NOMO-1 (cell line): Measurements from ENCODE around the gene AP2B1.

Experiments used
- DNase-seq, 2 experiments: peaks; one replicate each; lab custom pipeline; 2025; ENCODE audit not compliant: unreplicated experiment in 2 of 2; lab: John Stamatoyannopoulos, UW

The AP2B1 gene

DNA sequence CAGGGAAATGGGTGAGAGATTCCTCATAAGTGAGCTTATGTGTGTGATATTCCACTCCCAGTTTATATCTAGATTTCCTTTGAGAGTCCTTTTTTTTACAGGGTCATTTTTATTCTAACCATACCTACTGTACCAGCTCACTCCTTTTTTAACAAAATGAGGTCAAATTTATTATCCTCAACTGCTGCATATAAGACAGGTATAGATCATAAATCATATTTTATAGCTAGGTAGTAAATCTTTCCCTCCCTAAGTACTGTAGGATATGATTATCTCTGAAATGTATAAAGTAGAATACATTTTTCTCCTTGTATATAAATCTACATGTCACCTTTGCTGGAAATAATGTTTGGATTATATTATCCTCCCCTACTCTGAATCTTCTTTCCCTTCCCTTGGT, 31.5 kb downstream of the AP2B1 start:
- no peak for DNase-seq

DNA sequence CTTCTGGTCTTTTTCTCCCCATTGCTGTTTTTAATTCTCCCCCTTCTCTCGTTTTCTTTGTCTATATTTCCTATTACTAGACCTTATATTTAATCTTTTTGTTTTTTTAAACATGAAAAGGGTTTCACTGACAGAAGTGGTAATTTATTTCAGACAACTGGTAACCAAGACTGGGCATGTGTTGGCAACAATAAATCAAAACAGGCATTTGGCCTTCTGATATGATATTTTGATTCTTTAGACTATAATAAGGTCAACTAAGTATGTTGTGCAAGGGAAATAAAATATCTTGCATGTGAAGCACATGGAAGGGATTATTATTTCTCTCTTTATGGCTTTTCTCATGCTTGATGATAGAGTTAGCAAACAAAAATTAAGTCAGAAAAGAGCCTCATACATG, 34.6 kb downstream of the AP2B1 start:
- no peak for DNase-seq

DNA sequence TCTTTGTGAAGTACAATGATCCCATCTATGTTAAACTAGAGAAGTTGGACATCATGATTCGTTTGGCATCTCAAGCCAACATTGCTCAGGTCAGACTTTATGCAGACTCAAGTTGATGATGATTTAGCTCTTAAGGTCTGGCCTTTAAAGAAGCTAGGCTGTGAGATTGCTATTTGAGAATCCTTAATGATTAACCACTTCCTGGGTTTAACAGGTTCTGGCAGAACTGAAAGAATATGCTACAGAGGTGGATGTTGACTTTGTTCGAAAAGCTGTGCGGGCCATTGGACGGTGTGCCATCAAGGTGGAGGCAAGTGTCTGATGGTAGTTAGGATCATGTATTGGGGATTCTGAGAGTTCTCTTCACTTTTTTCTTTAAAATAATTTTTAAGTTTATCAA, 40.3 kb downstream of the AP2B1 start:
- no peak for DNase-seq

DNA sequence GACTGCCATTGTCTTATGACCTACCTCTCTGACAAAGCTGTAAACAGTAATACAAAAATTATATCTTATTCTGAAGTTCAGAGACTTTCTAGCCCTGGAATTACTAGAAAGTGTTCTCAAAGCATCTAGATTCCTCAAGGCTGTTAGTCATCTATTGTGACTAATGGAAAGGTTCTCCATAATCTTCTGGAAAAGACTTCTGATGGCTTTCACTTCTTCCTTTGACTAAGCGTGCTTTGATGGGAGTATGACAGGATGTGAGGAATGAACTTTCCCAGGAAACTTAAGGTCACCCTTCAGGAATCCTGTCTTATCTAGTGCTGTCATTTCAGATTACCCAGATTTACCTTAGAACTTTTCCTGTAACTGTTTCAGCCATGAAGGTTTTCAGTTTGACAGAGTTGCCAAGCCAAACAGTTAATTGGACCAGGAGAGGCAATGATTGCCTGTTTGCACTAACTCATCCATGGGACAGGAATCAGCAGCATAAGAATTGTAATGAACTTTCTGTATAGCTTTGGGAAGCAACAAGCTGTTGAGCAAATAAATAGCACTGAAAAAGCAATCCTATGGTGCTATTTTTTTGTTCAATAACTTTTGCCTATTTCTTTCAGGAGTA, 43.5 kb downstream of the AP2B1 start:
- no peak for DNase-seq

DNA sequence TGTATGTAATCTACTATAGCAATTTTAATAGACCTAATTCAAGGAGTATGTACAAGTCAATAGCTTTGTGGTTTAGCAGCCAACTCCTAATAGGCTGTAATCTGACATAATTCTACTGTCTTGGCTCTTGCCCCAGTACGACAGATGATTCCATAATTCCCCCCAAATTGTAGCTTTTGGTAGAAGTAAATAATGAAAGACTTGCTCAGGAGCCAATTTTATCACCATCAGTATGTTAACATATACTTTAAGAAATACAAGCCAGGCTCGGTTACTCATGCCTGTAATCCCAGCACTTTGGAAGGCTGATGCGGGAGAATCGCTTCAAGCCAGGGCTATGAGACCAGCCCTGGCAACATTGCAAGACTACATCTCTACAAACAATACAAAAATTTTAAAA, 53.9 kb downstream of the AP2B1 start:
- no peak for DNase-seq

DNA sequence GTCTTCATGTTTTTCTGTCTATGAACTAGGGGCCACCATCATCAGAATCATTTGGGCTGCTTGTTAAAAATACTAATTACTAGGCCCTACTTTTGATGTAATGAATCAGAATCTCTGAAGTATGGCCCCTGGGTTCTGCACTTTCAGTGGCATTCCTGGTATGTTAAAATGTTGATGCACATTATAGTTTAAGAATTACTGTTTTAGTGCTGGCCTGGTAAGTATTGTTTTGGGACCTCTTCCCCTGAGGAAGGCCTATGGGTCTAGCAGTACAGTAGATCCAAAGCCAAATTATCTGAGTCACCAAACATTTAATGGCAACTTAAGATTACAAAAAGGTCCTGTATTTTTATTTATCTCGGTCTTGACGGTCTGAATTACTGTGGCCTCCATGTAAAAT, 58.8 kb downstream of the AP2B1 start:
- no peak for DNase-seq

DNA sequence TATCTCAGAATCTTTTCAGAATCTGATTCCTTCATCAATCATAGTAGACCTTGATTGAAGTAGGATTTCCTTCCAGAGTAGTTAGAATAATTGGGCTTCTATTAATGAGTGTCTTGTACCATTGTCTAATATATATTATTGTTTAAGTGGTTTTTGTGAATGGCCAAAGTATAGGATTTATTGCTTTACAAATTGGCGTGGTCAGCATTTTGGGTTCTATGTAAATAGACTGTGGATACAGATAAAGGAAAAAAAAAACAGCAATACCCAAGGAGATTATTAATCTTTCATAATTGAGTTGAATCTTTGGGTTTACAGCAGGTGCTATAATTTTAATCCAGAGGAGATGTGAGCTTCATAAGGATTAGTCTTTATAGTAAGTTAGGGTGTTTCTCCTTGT, 64.3 kb downstream of the AP2B1 start:
- no peak for DNase-seq

DNA sequence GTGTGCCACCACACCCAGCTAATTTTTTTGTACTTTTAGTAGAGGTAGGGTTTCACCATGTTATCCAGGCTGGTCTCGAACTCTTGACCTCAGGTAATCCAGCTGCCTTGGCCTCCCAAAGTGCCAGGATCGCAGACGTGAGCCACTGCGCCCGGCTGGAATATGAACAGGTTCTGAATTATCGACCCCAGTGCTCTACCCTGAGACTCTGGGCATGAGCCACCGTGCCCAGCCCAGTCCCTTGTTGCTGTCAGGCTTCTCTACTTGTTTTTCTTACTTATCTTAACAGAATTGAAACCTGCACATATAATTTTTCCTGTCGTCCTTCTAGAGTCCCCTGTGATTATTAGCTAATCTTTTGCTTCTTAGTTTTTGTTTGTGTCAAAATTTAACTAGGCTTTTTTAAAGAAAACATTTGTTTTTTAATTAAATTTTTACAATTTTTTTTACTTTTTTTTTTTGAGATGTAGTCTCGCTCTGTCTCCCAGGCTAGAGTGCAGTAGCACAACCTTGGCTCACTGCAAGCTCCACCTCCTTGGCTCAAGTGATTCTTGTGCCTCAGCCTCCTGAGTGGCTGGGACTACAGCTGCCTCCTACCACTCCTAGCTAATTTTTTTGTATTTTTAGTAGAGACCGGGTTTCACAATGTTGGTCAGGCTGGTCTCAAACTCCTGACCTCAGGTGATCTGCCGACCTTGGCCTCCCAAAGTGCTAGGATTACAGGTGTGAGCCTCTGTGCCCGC, 66.7 kb downstream of the AP2B1 start:
- no peak for DNase-seq

DNA sequence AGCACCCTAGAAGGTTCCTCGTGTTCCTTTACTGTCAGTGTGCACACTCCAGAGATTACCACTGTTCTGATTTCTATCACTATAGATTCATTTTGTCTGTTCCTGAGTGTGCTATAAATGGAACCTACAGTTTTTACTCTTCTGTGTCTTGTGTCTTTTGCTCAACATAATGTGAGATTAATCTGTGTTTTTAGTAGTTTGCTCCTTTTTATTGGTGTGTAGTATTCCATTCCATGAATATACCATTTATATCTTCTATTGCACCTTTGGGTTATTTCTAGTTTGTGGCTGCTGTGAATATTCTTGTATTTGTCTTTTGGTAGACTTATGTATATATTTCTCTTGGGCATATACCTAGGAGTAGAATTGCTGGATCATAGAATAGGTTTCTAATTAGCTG, 68.2 kb downstream of the AP2B1 start:
- no peak for DNase-seq

DNA sequence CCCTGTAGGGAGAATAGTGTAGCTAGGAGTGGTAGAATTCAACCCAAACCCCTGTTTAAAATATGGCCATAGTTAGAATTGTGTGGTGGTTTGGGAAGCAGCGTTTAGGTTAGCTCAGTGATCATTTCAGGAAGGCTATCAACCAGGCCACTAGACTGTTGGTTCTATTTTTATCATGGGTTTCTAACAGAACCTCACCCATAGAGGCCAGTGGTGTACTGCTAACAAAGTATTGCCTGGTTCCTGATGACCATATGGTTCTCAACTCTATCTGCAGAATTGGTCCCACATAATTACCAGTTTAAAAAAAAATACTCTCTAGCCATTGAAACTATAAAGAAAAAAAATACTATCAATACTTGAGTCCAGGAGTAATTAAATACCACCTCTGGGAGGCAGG, 73.8 kb downstream of the AP2B1 start:
- DNase-seq = no peak

DNA sequence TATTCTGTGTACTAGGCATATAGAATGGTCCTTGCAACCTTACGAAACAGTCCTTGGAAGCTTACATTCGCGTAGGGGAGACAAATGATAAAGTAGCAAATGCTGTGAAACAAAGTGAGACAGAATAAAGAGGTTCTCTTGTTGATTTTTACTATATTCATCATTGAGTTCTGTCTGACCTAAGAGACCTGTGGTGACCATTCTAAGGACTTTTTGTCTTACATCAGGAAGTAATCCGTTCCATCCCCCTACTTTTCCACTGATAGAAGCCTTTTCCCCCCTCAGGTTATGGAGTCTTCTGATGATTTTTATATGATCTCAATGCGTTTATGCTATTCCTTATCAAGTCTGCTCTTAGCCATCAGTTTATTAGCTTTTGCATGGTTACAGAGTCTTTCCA, 77.6 kb downstream of the AP2B1 start:
- DNase-seq = no peak

DNA sequence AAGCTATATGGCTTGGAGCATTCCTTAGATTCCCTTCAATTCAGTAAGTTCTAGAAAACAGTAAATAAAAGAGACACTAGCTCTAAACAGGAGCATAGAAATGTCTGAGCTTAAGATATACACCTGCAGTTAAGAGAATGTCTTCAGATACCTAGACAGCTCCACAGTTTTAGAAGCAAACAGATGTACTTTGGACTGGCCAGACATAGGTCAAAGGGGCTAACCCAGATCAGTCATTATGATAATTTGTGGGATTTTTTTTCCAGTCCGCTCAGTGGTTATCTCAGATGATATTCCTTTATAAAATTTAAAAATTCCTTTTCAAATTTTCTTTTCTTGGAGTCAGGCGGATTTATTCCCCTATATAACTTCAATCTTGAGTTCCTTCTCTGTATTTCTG, 78.5 kb downstream of the AP2B1 start:
- DNase-seq = no peak

DNA sequence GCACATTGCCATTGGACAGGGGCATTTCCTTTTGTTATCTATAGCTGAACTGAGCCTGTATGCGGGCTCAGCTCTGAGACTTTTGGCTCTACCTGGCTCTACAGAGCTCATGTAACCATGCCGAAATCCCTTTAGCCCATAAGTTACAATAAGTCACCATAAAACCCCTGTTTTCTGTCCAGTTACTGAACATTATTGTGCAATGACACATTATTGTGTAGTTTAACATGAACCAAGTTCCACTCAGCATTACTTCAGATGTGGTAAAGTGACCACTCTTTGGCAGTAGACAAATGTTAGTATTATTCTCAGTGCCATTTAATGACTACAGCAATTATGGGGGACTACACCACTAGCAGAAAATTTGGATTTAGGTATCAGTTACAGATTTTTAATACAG, 78.9 kb downstream of the AP2B1 start:
- DNase-seq = no peak

DNA sequence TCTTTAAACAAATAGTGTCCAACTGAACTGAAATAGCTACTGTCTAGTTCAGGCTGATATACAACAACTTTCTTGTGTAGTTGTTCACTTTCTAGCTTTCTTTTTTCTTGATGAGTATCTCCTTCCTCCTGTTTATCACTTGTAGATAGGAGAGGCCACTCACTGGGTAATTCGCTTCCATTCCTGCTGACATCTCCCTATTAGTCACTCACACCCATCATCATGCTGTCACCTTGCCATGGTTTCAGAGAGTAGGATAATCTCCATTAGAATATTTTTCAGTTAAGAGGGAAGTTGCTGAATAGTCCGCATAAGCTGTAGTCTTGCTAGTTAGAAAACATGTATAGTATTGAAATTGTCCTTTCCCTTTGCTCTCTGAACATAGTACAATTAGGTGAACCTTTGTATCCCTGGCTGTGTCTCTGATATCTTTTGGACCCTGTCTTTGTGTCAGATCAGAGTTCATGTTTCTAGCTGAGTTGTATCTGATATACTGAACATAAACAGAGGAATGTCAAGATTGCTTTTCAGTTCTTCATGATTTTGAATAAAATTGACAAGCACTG, 79.9 kb downstream of the AP2B1 start:
- DNase-seq = no peak

DNA sequence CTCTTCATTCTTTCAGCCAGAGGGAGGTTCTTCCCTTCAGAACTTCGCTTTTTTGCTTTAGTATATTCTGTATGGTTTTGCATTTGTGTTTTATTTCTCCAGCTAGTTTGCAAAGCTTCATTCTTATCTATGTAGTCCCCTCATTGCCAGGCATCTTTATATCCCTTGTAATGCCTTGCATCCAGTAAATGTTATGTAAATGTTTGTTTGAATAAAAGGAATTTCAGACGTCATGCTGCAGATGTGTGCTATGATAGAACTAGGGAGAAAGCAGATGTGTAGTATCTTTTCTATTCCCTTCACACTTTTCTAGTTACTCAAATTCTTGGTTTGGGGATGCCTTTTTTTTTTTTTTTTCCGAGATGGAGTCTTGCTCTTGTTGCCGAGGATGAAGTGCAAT, 81.7 kb downstream of the AP2B1 start:
- no peak for DNase-seq

DNA sequence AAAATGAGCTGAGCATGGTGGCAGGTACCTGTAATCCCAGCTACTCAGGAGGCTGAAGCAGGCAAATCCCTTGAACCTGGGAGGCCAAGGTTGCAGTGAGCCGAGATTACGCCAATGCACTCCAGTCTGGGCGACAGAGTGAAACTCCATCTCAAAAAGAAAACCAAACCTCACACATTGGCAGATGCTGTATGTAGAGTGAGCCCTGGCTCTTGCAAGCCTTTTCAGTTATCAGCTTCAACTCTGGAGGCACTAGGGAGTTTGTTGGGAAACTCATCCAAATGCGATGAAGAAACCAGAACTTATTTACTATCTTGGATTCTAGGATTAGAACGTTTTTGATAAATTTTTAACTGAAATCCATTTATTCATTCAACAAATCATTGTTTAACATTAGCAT, 87.4 kb downstream of the AP2B1 start:
- DNase-seq = no peak

DNA sequence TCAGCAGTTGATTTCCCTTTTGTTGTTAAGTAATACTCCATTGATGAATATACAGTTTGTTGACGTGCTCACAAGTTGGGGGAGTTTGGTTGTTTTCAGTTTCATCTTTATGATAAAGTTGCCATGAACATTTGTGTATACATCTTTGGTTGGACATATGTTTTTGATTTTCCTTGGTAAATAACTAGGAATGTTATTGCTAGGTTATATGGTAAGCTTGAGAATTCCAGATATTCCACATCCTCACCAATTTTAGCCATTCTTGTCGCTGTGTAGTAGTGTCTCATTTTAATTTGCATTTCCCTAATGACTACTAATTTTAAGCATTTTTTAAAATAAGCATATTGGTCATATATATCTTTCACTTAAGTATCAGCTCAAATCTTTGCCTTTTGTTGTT, 89.3 kb downstream of the AP2B1 start:
- no peak for DNase-seq

DNA sequence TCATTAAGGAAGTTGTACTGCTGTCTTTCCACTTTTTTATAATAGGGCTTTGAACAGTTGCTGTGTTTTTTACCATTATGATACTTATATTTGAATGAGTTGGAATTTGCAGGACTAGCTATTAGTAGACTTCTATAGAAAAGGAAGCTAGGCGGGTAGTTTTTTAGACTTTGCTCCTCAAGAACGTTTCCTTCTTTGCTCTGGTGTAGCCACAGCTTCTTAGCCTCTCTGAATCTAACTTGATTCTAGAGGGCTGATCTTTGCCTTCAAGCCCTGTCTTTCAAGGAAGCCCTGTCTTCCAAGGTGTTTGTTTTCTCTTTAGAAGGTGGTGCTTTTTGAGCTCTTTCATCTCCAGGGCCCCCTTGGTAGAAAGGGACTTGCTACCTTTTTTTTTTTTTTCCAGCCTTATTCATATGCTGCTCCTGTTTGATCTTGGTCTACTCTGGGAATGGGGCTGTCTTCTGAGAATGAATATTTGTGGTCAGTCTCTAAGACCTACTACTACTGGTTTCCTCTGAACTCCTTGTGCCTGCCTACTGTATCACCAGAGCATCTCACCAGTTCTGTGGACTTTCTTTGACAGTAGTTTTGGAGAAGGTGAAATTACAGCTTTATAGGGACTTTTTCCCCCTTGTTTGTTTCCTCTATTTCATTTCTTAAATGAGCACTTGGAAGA, 92.0 kb downstream of the AP2B1 start:
- no peak for DNase-seq

DNA sequence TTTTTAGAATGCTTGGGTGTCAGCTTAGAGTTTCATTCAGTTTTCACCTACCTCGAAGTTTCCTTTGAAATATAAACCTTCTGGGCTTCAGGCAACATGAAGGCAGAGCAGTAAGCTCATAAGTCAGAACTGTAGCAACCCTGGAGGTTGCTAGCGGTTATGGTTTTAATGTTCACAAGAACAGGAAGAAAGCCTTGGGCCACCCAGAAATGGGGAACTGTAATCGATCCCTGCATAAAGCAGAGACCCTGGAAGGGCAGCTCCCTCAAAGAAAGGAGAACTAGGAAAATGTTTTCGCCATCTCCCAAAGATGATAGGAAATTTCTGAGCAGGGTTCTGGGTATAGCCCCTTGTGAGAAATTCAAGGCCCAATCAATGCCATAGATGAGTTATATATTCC, 96.5 kb downstream of the AP2B1 start:
- DNase-seq = peak; percentile 43 to 75

DNA sequence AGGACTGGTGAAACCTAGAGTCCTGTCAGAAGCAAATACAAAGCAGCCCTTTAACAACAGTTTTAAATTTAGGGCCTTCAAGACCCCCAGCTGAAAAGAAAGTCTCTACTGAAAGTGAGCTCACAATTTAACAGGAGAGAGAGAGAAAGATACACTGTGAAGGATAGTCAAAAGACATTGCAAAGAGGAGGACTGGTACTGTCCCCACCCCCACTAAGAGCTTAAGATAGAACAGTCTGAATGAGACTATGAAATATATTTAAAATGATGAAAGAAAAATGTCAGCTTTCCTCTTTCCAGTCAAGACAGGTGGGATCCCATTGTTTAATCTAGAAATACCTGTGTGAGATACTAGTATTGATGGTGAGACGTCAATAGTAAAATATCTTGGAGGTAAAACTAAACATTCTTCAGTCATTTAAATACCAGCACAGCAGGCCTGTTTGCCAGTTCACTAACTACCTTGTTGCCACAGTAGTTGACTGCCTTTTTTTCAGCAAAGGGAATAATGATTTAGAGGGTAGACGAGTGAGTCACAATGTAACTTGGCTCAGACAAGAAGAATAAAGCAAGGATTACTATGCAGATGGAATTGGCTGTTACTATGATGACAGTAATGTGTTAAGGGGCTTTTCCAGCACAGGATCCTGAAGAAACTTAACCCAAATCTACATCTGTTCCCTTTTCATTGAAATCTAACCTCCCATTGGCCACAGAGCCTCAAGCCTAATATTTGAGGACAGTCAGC, 97.1 kb downstream of the AP2B1 start:
- no peak for DNase-seq

DNA sequence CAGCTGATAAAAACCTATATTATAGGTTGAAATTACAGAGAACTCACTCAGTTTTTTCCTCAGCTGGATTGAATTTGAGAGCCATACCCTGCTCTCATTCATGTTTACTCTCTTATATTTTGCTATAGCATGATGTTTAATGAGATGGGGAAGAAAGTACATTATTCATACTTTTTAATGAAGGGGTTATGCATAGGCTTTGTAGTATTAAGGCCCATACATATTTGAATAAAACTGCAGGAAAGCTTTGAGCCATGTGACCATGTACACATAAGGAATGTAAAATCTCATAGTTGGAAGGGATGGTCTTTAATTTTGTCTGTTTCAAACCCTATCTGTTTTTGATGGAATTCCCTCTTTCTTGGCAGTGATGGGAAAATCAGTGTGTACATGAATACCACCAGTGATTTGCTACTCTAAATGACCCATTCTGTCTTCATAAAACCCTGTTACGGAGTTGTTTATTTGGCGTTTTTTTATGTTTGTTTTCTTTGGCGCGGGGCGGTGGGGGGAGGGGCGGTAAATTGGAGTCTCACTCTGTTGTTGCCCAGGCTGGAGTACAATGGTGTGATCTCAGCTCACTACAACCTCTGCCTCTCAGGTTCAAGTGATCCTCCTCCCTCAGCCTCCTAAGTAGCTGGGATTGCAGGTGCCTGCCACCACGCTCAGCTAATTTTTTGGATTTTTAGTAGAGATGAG, 105.5 kb downstream of the AP2B1 start:
- DNase-seq = no peak
